NCI-H524 (cell line): ENCODE results near the gene GREM1.

Source experiments
- DNase-seq, 2 experiments: peaks; one replicate each; lab custom pipeline; 2025; lab: John Stamatoyannopoulos, UW

Gene GREM1

GRCh38 chr15:32730677-32731654, 13.2 kb downstream of the GREM1 start:
- no peak for DNase-seq

GRCh38 chr15:32732574-32733157, 14.9 kb downstream of the GREM1 start:
- DNase-seq = no peak

- no peak for DNase-seq
Measured at GRCh38 chr15:32733281-32733680, 15.5 kb downstream of the GREM1 start.

- no peak for DNase-seq
Measured at GRCh38 chr15:32735989-32736700, 18.3 kb downstream of the GREM1 start.

- no peak for DNase-seq
Measured at GRCh38 chr15:32736701-32737061, 18.9 kb downstream of the GREM1 start.

- DNase-seq = no peak
Measured at GRCh38 chr15:32737304-32737703, 19.5 kb downstream of the GREM1 start.

- no peak for DNase-seq
Measured at GRCh38 chr15:32738666-32739065, 20.9 kb downstream of the GREM1 start.

- DNase-seq = no peak
Measured at GRCh38 chr15:32739522-32740063, 21.8 kb downstream of the GREM1 start.

GRCh38 chr15:32743411-32744140, 25.8 kb downstream of the GREM1 start:
- no peak for DNase-seq

GRCh38 chr15:32746116-32746857, 28.5 kb downstream of the GREM1 start:
- no peak for DNase-seq

- DNase-seq = peak in 1 of 2 experiments; percentile 60
Measured at GRCh38 chr15:32747921-32748342, 30.1 kb downstream of the GREM1 start.

- no peak for DNase-seq
Measured at GRCh38 chr15:32750979-32751378, 33.2 kb downstream of the GREM1 start.

GRCh38 chr15:32757426-32757825, 39.6 kb downstream of the GREM1 start:
- no peak for DNase-seq

GRCh38 chr15:32763295-32763694, 45.5 kb downstream of the GREM1 start:
- no peak for DNase-seq

GRCh38 chr15:32765236-32765635, 47.4 kb downstream of the GREM1 start:
- no peak for DNase-seq

- no peak for DNase-seq
Measured at GRCh38 chr15:32766101-32766500, 48.3 kb downstream of the GREM1 start.

- no peak for DNase-seq
Measured at GRCh38 chr15:32767236-32767635, 49.4 kb downstream of the GREM1 start.

- no peak for DNase-seq
Measured at GRCh38 chr15:32774022-32774421, 56.2 kb downstream of the GREM1 start.

- no peak for DNase-seq
Measured at GRCh38 chr15:32775103-32775502, 57.3 kb downstream of the GREM1 start.

GRCh38 chr15:32778391-32779176, 60.8 kb downstream of the GREM1 start:
- DNase-seq = no peak
